A673 (cell line): ENCODE data around the gene PATL1. TPM values are rescaled to one million over a fixed set of nuclear protein-coding genes. Genes with fewer than 3 reads are reported as not detected.

ENCODE experiments used
- BruUV-seq: library from RNA; stranded (reverse); fragments of 400-500 nt; replicated peaks from 2 replicates; lab custom pipeline; 2021; lab: Mats Ljungman, UMichigan
- CTCF ChIA-PET: fragments of 300-600 bp; sonication (Branson Sonifier 250); formaldehyde crosslinking; loops from one replicate; lab custom pipeline; 2022; ENCODE audit warnings: antibody characterized with exemption; lab: Charles Lee
- POLR2A ChIA-PET: fragments of 300-600 bp; sonication (Branson Sonifier 250); formaldehyde crosslinking; loops from one replicate; lab custom pipeline; 2022; ENCODE audit warnings: antibody characterized with exemption; ENCODE audit not compliant: low non-redundant PET; lab: Charles Lee
- DNase-seq: peaks from one replicate; pipeline ENCODE4 v3.0.0-alpha.2; 2015; ENCODE audit warnings: low spot score
- H3K27ac ChIP-seq: fragments of 200-600 bp; sonication (generic); 2 replicates; pipeline ENCODE4 v1.5.1; 2016; ENCODE audit warnings: mixed run types, low read depth, mild to moderate bottlenecking, mixed read lengths, antibody characterized with exemption, low read length; ENCODE audit not compliant: poor library complexity, severe bottlenecking
- H3K27me3 ChIP-seq: fragments of 200-600 bp; sonication (generic); replicated peaks from 2 replicates; pipeline ENCODE4 v1.6.1; 2017; ENCODE audit warnings: mixed run types, low read depth, mild to moderate bottlenecking, mixed read lengths, antibody characterized with exemption, low read length; ENCODE audit not compliant: insufficient read depth, poor library complexity
- H3K36me3 ChIP-seq: fragments of 200-600 bp; sonication (generic); 2 replicates; pipeline ENCODE4 v1.6.1; 2016; ENCODE audit warnings: mixed run types, mild to moderate bottlenecking, mixed read lengths, antibody characterized with exemption, low read length; ENCODE audit not compliant: insufficient read depth, poor library complexity, severe bottlenecking
- H3K4me1 ChIP-seq: fragments of 200-600 bp; sonication (generic); 2 replicates; pipeline ENCODE4 v1.6.1; 2017; ENCODE audit warnings: mixed run types, mild to moderate bottlenecking, mixed read lengths, antibody characterized with exemption, low read length; ENCODE audit not compliant: insufficient read depth, poor library complexity, severe bottlenecking
- H3K4me3 ChIP-seq: fragments of 200-600 bp; sonication (generic); 2 replicates; pipeline ENCODE4 v1.5.1; 2016; ENCODE audit warnings: low read depth, mixed run types, mild to moderate bottlenecking, mixed read lengths, low read length; ENCODE audit not compliant: poor library complexity, severe bottlenecking
- H3K9me3 ChIP-seq: fragments of 200-600 bp; sonication (generic); 2 replicates; pipeline ENCODE4 v1.6.1; 2016; ENCODE audit warnings: mixed run types, low read depth, mild to moderate bottlenecking, mixed read lengths, antibody characterized with exemption, low read length; ENCODE audit not compliant: poor library complexity, severe bottlenecking
- CTCF ChIP-seq: fragments of 300-800, 200-600 bp; sonication (generic); conservative IDR thresholded peaks from 2 replicates; pipeline ENCODE4 v1.5.1; 2017; ENCODE audit warnings: low read depth, mild to moderate bottlenecking, antibody characterized with exemption, low read length, moderate library complexity, mixed read lengths
- EZH2 ChIP-seq: fragments of 200-600 bp; sonication (generic); IDR thresholded peaks from 2 replicates; pipeline ENCODE4 v1.6.1; 2017; ENCODE audit warnings: borderline replicate concordance, low read depth, mild to moderate bottlenecking, mixed read lengths, antibody characterized with exemption, low read length; ENCODE audit not compliant: poor library complexity, severe bottlenecking
- intact Hi-C: fragments of 100-400 bp; cut with micrococcal nuclease; formaldehyde crosslinking; loops from one replicate; pipeline ENCODE4 v1.10.0; 2022; ENCODE audit not compliant: unreplicated experiment
- total RNA-seq: library from RNA; stranded (reverse); gene quantifications from 2 replicates; pipeline ENCODE4 v1.2.3, GENCODE V29; 2021

Gene PATL1
- total RNA-seq, 1 experiment from 2014 or later: 78.9 TPM

GRCh38 chr11:59616396-59616982 lies 52.3 kb downstream of the PATL1 start:
- Histone ChIP-seq H3K9me3 (no peaks in the 10 kb centered on the region), H3K4me3 (peak overlapping the region; percentile 68), H3K36me3 (no peaks in the 10 kb centered on the region), H3K27me3 (no peaks in the 10 kb centered on the region), H3K27ac (peak overlapping the region; percentile 78), H3K4me1 (peaks cover 33% of the 10 kb centered on the region)
- TSS peak; percentile 97 for BruUV-seq
- TF ChIP-seq CTCF: no peak
- TF ChIP-seq EZH2: no peak
- CTCF ChIA-PET: no interaction called here
- intact Hi-C loops: loop anchor here (5.0 kb wide), 1 partner anchor 64 kb away; no protein-coding TSS in a partner anchor
- DNase-seq: no peak
- POLR2A ChIA-PET: interaction anchor here (0.6 to 0.9 kb wide), 2 partner anchors 8 to 53 kb away, joined by 3 read pairs; partner anchors contain the start of gene PATL1

- POLR2A ChIA-PET: interaction anchor here (0.5 to 0.9 kb wide), 3 partner anchors 9 to 307 kb away, joined by 3 read pairs; partner anchors contain the start of gene PATL1
- BruUV-seq: no TSS peak
- no peaks in the 10 kb centered on the region for H3K27me3 ChIP-seq
- H3K27ac ChIP-seq: peak within 1 kb of the TSS; percentile 78
- peaks cover 37% of the 10 kb centered on the region for H3K4me1 ChIP-seq
- intact Hi-C loops: loop anchor here (5.0 kb wide), 1 partner anchor 64 kb away; no protein-coding TSS in a partner anchor
- H3K36me3 ChIP-seq: no peaks in the 10 kb centered on the region
- CTCF ChIA-PET: no interaction called here
- TF ChIP-seq EZH2 (no peak), CTCF (no peak)
- peak; percentile 100 for DNase-seq
- peak within 1 kb of the TSS; percentile 68 for H3K4me3 ChIP-seq
- H3K9me3 ChIP-seq: no peaks in the 10 kb centered on the region
Observed at GRCh38 chr11:59615637-59616395, 53.0 kb downstream of the PATL1 start, which contains the start of gene OSBP. OSBP (minus strand) TSS chr11:59615774; CDS start chr11:59615664, 110 bp downstream.

- BruUV-seq: no TSS peak
- DNase-seq: peak; percentile 14
- ChIA-PET POLR2A (interaction anchor here (0.5 kb wide), 1 partner anchor 307 kb away, joined by 3 read pairs; no protein-coding TSS in a partner anchor), CTCF (no interaction called here)
- Histone ChIP-seq H3K27ac (peak overlapping the region; percentile 78), H3K27me3 (no peaks in the 10 kb centered on the region), H3K4me3 (peak overlapping the region; percentile 68), H3K9me3 (no peaks in the 10 kb centered on the region), H3K4me1 (peaks cover 37% of the 10 kb centered on the region), H3K36me3 (peaks cover 4% of the 10 kb centered on the region)
- no peak for TF ChIP-seq EZH2
- TF ChIP-seq CTCF: no peak
- intact Hi-C loops: loop anchor here (5.0 kb wide), 1 partner anchor 63 kb away; no protein-coding TSS in a partner anchor
Observed at GRCh38 chr11:59615120-59615636, 53.7 kb downstream of the PATL1 start.
